HepG2 (cell line): ENCODE measurements around the gene NUDT3. TPM values are rescaled to one million over a fixed set of nuclear protein-coding genes. Genes with fewer than 3 reads are reported as not detected.

Experiments
- AHR ChIP-seq: IDR thresholded peaks from 2 replicates; pipeline ENCODE4 v1.6.1; 2018; ENCODE audit warnings: missing genetic modification reagents, missing compliant biosample characterization
- HCFC1 ChIP-seq: fragments of 150-350 bp; IDR thresholded peaks from 2 replicates; pipeline ENCODE4 v1.6.1; 2014; ENCODE audit warnings: low read depth, low read length
- HDAC1 ChIP-seq: sonication (generic); formaldehyde crosslinking; IDR thresholded peaks from 2 replicates; pipeline ENCODE4 v1.5.1; 2020; ENCODE audit warnings: mild to moderate bottlenecking, missing genetic modification reagents
- HMGA1 ChIP-seq: sonication (generic); formaldehyde crosslinking; conservative IDR thresholded peaks from 2 replicates; pipeline ENCODE4 v1.4.0; 2020; ENCODE audit warnings: missing genetic modification reagents
- HNF4G ChIP-seq, 2 experiments: sonication (generic) in 1 of 2; formaldehyde crosslinking in 1 of 2; IDR thresholded peaks; 2 replicates each; pipeline versions ENCODE4 v1.4.0 to v1.6.1; 2011 to 2020; ENCODE audit warnings: borderline replicate concordance in 2 of 2, low read depth in 2 of 2, mild to moderate bottlenecking in 2 of 2, low read length in 1 of 2, missing genetic modification reagents in 1 of 2, moderate library complexity in 1 of 2
- IKZF4 ChIP-seq: sonication (generic); formaldehyde crosslinking; IDR thresholded peaks from 2 replicates; pipeline ENCODE4 v1.5.1; 2020; ENCODE audit warnings: borderline replicate concordance, mild to moderate bottlenecking, low read depth, missing genetic modification reagents; ENCODE audit errors: not compliant biosample characterization
- POGZ ChIP-seq: sonication (generic); formaldehyde crosslinking; IDR thresholded peaks from 2 replicates; pipeline ENCODE4 v1.4.0; 2020; ENCODE audit warnings: mild to moderate bottlenecking, missing genetic modification reagents
- PRDM15 ChIP-seq: sonication (generic); formaldehyde crosslinking; IDR thresholded peaks from 2 replicates; pipeline ENCODE4 v1.4.0; 2020; ENCODE audit warnings: missing genetic modification reagents
- RARA ChIP-seq: IDR thresholded peaks from 2 replicates; pipeline ENCODE4 v1.6.1; 2016; ENCODE audit warnings: missing genetic modification reagents, missing compliant biosample characterization
- SOX6 ChIP-seq, 2 experiments: fragments of 450-650 bp in 1 of 2; sonication (generic) in 1 of 2; formaldehyde crosslinking in 1 of 2; IDR thresholded peaks; 2 replicates each; pipeline versions ENCODE4 v1.4.0 to v1.6.1; 2017 to 2020; ENCODE audit warnings: antibody characterized with exemption in 1 of 2, mild to moderate bottlenecking in 1 of 2, missing genetic modification reagents in 1 of 2
- SRSF4 ChIP-seq: fragments of 200-400 bp; formaldehyde crosslinking; IDR thresholded peaks from one replicate; pipeline ENCODE4 v1.6.1; 2018; ENCODE audit warnings: mild to moderate bottlenecking, low read depth, low read length, moderate library complexity; ENCODE audit not compliant: poor library complexity, severe bottlenecking
- TERF1 ChIP-seq: sonication (generic); formaldehyde crosslinking; IDR thresholded peaks from 2 replicates; pipeline ENCODE4 v1.8.0; 2022; ENCODE audit warnings: mild to moderate bottlenecking, missing genetic modification reagents, moderate library complexity
- ZBTB10 ChIP-seq: sonication (generic); formaldehyde crosslinking; IDR thresholded peaks from 2 replicates; pipeline ENCODE4 v1.4.0; 2020; ENCODE audit warnings: missing genetic modification reagents, borderline replicate concordance
- ZBTB21 ChIP-seq: sonication (generic); formaldehyde crosslinking; IDR thresholded peaks from 2 replicates; pipeline ENCODE4 v1.4.0; 2020; ENCODE audit warnings: missing genetic modification reagents
- ZFP36 ChIP-seq: fragments of 150-350 bp; IDR thresholded peaks from 2 replicates; pipeline ENCODE4 v1.6.1; 2018; ENCODE audit warnings: borderline replicate concordance, low read length, low read depth; ENCODE audit not compliant: partially characterized antibody
- ZNF251 ChIP-seq: sonication (generic); formaldehyde crosslinking; IDR thresholded peaks from 2 replicates; pipeline ENCODE4 v1.9.0; 2021; ENCODE audit warnings: mild to moderate bottlenecking, missing genetic modification reagents
- ZNF350 ChIP-seq: sonication (generic); formaldehyde crosslinking; IDR thresholded peaks from 2 replicates; pipeline ENCODE4 v1.4.0; 2020; ENCODE audit warnings: mild to moderate bottlenecking, low read depth, missing genetic modification reagents, borderline replicate concordance
- ZNF484 ChIP-seq: sonication (generic); formaldehyde crosslinking; IDR thresholded peaks from 2 replicates; pipeline ENCODE4 v1.5.1; 2020; ENCODE audit warnings: mild to moderate bottlenecking, low read depth, missing genetic modification reagents, borderline replicate concordance
- polyA plus RNA-seq, 8 experiments: library from polyadenylated mRNA; depleted of rRNA in 3 of 8; stranded (reverse) in 7 of 8; unstranded in 1 of 8; fragments of >200 nt; fragmentation: Illumina TruSeq in 4 of 8; extraction: Trizol in 4 of 8; gene quantifications; 2 replicates each; pipeline versions ENCODE4 v1.2.1 to v1.2.3, GENCODE V29; 2011 to 2016; ENCODE audit warnings: low read depth in 4 of 8, missing spikeins in 1 of 8, mixed read lengths in 1 of 8; ENCODE audit not compliant: insufficient read depth in 1 of 8
- total RNA-seq, 5 experiments: library from RNA; depleted of rRNA; stranded (reverse); fragments of >200 nt; fragmentation: Illumina TruSeq; extraction: Trizol; gene quantifications; 2 replicates each; pipeline ENCODE4 v1.2.3, GENCODE V29; 2016; ENCODE audit warnings: low read depth in 1 of 5

The NUDT3 gene
- total and polyA plus RNA-seq, 2 of the 13 experiments (the other 11 are each of a cell fraction or from before 2014, with no cell fraction given) = 20.2 to 20.6 TPM

GRCh38 chr6:34425498-34426410 is 33.3 kb upstream of the NUDT3 start, which contains the start of gene RPS10 (continued):
- no peak for TF ChIP-seq ZBTB10 (CRISPR knock-in tag)
- peak; percentile 39; the same call in 1 of the 2 replicates for TF ChIP-seq HCFC1
- TF ChIP-seq ZNF350 (CRISPR knock-in tag) = peak; percentile 95
- no peak for TF ChIP-seq ZBTB21 (CRISPR knock-in tag)
- TF ChIP-seq ZNF484 = no peak
- TF ChIP-seq SRSF4 = no peak
- TF ChIP-seq HNF4G (IDR thresholded peaks at IDR 0.05; ENCODE audit: borderline replicate concordance, low read depth, low read length) = peak; percentile 7; the same call in 1 of the 2 replicates
- TF ChIP-seq HNF4G (CRISPR knock-in tag; IDR thresholded peaks at IDR 0.05; ENCODE audit: borderline replicate concordance, low read depth) = 0 out of 2 replicates have a peak, but pooled peaks have one; percentile 13
- peak; percentile 16; the same call in 1 of the 2 replicates for TF ChIP-seq AHR
- TF ChIP-seq SOX6 (IDR thresholded peaks at IDR 0.05) = no peak
- TF ChIP-seq SOX6 (CRISPR knock-in tag; IDR thresholded peaks at IDR 0.05) = peak; percentile 69
- TF ChIP-seq ZFP36 = no peak
- TF ChIP-seq PRDM15 (CRISPR knock-in tag) = peak; percentile 43; the same call in 1 of the 2 replicates
- TF ChIP-seq TERF1 (CRISPR knock-in tag) = no peak
- TF ChIP-seq POGZ = peak; percentile 79; the same call in 1 of the 2 replicates
- TF ChIP-seq HDAC1 (CRISPR knock-in tag) = peak; percentile 59
- TF ChIP-seq RARA (CRISPR knock-in tag) = no peak; the same call in none of the 2 replicates
- TF ChIP-seq ZNF251 (CRISPR knock-in tag) = 0 out of 2 replicates have a peak, but pooled peaks have one; percentile 68
- TF ChIP-seq HMGA1 (CRISPR knock-in tag) = no peak
- peak; percentile 67 for TF ChIP-seq IKZF4
